HCT116 (cell line): Measurements from ENCODE around the gene SLC9A7. TPM values are rescaled to one million over a fixed set of nuclear protein-coding genes. Genes with fewer than 3 reads are reported as not detected.

Experiments
- ATAC-seq: fragments of 200-7000 bp; cut with Tn5 transposase; 2 replicates; pipeline ENCODE4 v1.9.1; 2020; ENCODE audit warnings: mild to moderate bottlenecking, moderate library complexity
- BruUV-seq: library from RNA; stranded (reverse); fragments of 400-500 nt; replicated peaks from 2 replicates; lab custom pipeline; 2021; lab: Mats Ljungman, UMichigan
- CTCF ChIA-PET: fragments of 300-600 bp; sonication (Branson Sonifier 250); formaldehyde crosslinking; loops from one replicate; lab custom pipeline; 2021; ENCODE audit warnings: antibody characterized with exemption; lab: Charles Lee
- POLR2A ChIA-PET: fragments of 300-600, 350-600 bp; sonication (Branson Sonifier 250); formaldehyde crosslinking; loops from one replicate; lab custom pipeline; 2021; ENCODE audit warnings: antibody characterized with exemption; lab: Charles Lee
- RAD21 ChIA-PET, 2 experiments: fragments of 300-600 bp; sonication (Branson Sonifier 250); formaldehyde crosslinking; loops; one replicate each; lab custom pipeline; 2023; ENCODE audit warnings: low total read pairs in 2 of 2; ENCODE audit not compliant: uncharacterized antibody in 2 of 2, unreplicated experiment in 2 of 2, low non-redundant PET in 1 of 2; lab: Charles Lee
- DNase-seq: peaks from one replicate; pipeline ENCODE4 v3.0.0-alpha.2; 2010; ENCODE audit warnings: low read depth, low spot score
- H2AFZ ChIP-seq: fragments of 200-600 bp; shearing (Covaris generic), sonication (generic); 2 replicates; pipeline ENCODE4 v1.6.1; 2017; ENCODE audit warnings: low read depth, mixed run types, mixed read lengths, antibody characterized with exemption, low read length; ENCODE audit not compliant: poor library complexity, severe bottlenecking
- H3K27ac ChIP-seq: 2 replicates; pipeline ENCODE4 v1.5.1; 2012; ENCODE audit warnings: low read depth, low read length
- H3K27me3 ChIP-seq: fragments of 200-600 bp; sonication (generic); 2 replicates; pipeline ENCODE4 v1.6.1; 2016; ENCODE audit warnings: mixed run types, low read length, mixed read lengths; ENCODE audit not compliant: insufficient read depth
- H3K36me3 ChIP-seq, 2 experiments: fragments of 200-500 bp in 1 of 2; fragments of 200-600 bp in 1 of 2; sonication (Bioruptor generic) in 1 of 2; sonication (generic) in 1 of 2; 2 replicates each; pipeline versions ENCODE4 v1.5.1 to v1.6.1; 2014 to 2016; ENCODE audit warnings: low read length in 2 of 2, inconsistent platforms in 1 of 2, mixed read lengths in 1 of 2, mixed run types in 1 of 2; ENCODE audit not compliant: insufficient read depth in 2 of 2, control insufficient read depth in 1 of 2
- H3K4me1 ChIP-seq, 2 experiments: fragments of 200-600 bp in 1 of 2; sonication (generic) in 1 of 2; 2 replicates each; pipeline versions ENCODE4 v1.5.1 to v1.6.1; 2012 to 2017; ENCODE audit warnings: low read length in 2 of 2, inconsistent platforms in 1 of 2, mild to moderate bottlenecking in 1 of 2, mixed read lengths in 1 of 2, mixed run types in 1 of 2, moderate library complexity in 1 of 2; ENCODE audit not compliant: insufficient read depth in 2 of 2, control insufficient read depth in 1 of 2
- H3K4me2 ChIP-seq: fragments of 200-600 bp; sonication (generic); 2 replicates; pipeline ENCODE4 v1.6.1; 2017; ENCODE audit warnings: mixed run types, low read length, mixed read lengths
- H3K4me3 ChIP-seq, 2 experiments: fragments of 200-600 bp in 1 of 2; sonication (generic) in 1 of 2; replicated peaks in 1 of 2; 2 replicates each; pipeline ENCODE4 v1.5.1; 2011 to 2016; ENCODE audit warnings: low read length in 2 of 2, control low read depth in 1 of 2, low read depth in 1 of 2, mild to moderate bottlenecking in 1 of 2, mixed read lengths in 1 of 2, mixed run types in 1 of 2
- H3K79me2 ChIP-seq: fragments of 200-600 bp; sonication (generic); 2 replicates; pipeline ENCODE4 v1.6.1; 2017; ENCODE audit warnings: mild to moderate bottlenecking, mixed run types, low read length, moderate library complexity, mixed read lengths; ENCODE audit not compliant: insufficient read depth
- H3K9ac ChIP-seq: fragments of 200-600 bp; sonication (generic); 2 replicates; pipeline ENCODE4 v1.6.1; 2016; ENCODE audit warnings: low read length, mixed read lengths
- H3K9me2 ChIP-seq: fragments of 200-600 bp; sonication (generic), shearing (Covaris generic); 2 replicates; pipeline ENCODE4 v1.6.1; 2017; ENCODE audit warnings: mixed run types, mild to moderate bottlenecking, moderate library complexity; ENCODE audit not compliant: insufficient read depth
- H3K9me3 ChIP-seq, 2 experiments: fragments of 200-500 bp in 1 of 2; fragments of 200-600 bp in 1 of 2; sonication (Bioruptor generic) in 1 of 2; sonication (generic) in 1 of 2; 2 replicates each; pipeline ENCODE4 v1.6.1; 2014 to 2017; ENCODE audit warnings: low read length in 2 of 2, mixed read lengths in 2 of 2, inconsistent platforms in 1 of 2, low read depth in 1 of 2, mild to moderate bottlenecking in 1 of 2, mixed run types in 1 of 2, moderate library complexity in 1 of 2; ENCODE audit not compliant: control insufficient read depth in 1 of 2, insufficient read depth in 1 of 2
- H4K20me1 ChIP-seq: fragments of 200-600 bp; sonication (generic), shearing (Covaris generic); 2 replicates; pipeline ENCODE4 v1.6.1; 2017; ENCODE audit warnings: mixed run types, mild to moderate bottlenecking, moderate library complexity; ENCODE audit not compliant: insufficient read depth
- CBX3 ChIP-seq: IDR thresholded peaks from 2 replicates; pipeline ENCODE4 v1.6.1; 2012; ENCODE audit warnings: low read depth
- EGR1 ChIP-seq: IDR thresholded peaks from 2 replicates; pipeline ENCODE4 v1.6.1; 2012; ENCODE audit warnings: low read depth
- ELF1 ChIP-seq: IDR thresholded peaks from 2 replicates; pipeline ENCODE4 v1.6.1; 2012; ENCODE audit warnings: low read depth, borderline replicate concordance
- EZH2phosphoT487 ChIP-seq: fragments of 200-600 bp; IDR thresholded peaks from 2 replicates; pipeline ENCODE4 v1.6.1; 2018; ENCODE audit warnings: antibody characterized with exemption, borderline replicate concordance
- FOSL1 ChIP-seq: IDR thresholded peaks from 2 replicates; pipeline ENCODE4 v1.6.1; 2012; ENCODE audit warnings: low read depth
- JUND ChIP-seq: IDR thresholded peaks from 2 replicates; pipeline ENCODE4 v1.6.1; 2012
- POLR2A ChIP-seq: IDR thresholded peaks from 2 replicates; pipeline ENCODE4 v1.7.0; 2011; ENCODE audit warnings: borderline replicate concordance; ENCODE audit not compliant: insufficient read depth, insufficient read length; ENCODE audit errors: extremely low read depth
- POLR2AphosphoS5 ChIP-seq: IDR thresholded peaks from 2 replicates; pipeline ENCODE4 v1.6.1; 2011; ENCODE audit warnings: mild to moderate bottlenecking, low read depth, low read length, moderate library complexity
- SIN3A ChIP-seq: IDR thresholded peaks from 2 replicates; pipeline ENCODE4 v1.6.1; 2012; ENCODE audit warnings: low read depth
- SP1 ChIP-seq: IDR thresholded peaks from 2 replicates; pipeline ENCODE4 v1.6.1; 2012; ENCODE audit warnings: low read depth
- YY1 ChIP-seq: IDR thresholded peaks from 2 replicates; pipeline ENCODE4 v1.6.1; 2011; ENCODE audit warnings: low read length, low read depth, moderate library complexity, mild to moderate bottlenecking; ENCODE audit not compliant: insufficient replicate concordance; ENCODE audit errors: extremely low read depth
- ZFX ChIP-seq: fragments of 450-650 bp; IDR thresholded peaks from 2 replicates; pipeline ENCODE4 v1.6.1; 2017
- intact Hi-C: fragments of 100-400 bp; cut with micrococcal nuclease; formaldehyde crosslinking; loops from 2 replicates; pipeline ENCODE4 v1.10.0; 2022
- total RNA-seq: library from RNA; stranded (reverse); gene quantifications from one replicate; pipeline ENCODE4 v1.2.1, GENCODE V29; 2021; ENCODE audit not compliant: unreplicated experiment
- TF ChIP-seq, protein P1 (sequence below): IDR thresholded peaks from 2 replicates; pipeline ENCODE4 v1.6.1; 2012
- TF ChIP-seq, protein P2 (sequence below): IDR thresholded peaks from 2 replicates; pipeline ENCODE4 v1.6.1; 2011; ENCODE audit warnings: mild to moderate bottlenecking, low read length, moderate library complexity; ENCODE audit not compliant: insufficient replicate concordance; ENCODE audit errors: extremely low read depth
- TF ChIP-seq, protein P3 (sequence below): IDR thresholded peaks from 2 replicates; pipeline ENCODE4 v1.6.1; 2012; ENCODE audit warnings: low read depth

Gene SLC9A7
- total RNA-seq, 1 experiment from 2014 or later: 18.6 TPM

DNA sequence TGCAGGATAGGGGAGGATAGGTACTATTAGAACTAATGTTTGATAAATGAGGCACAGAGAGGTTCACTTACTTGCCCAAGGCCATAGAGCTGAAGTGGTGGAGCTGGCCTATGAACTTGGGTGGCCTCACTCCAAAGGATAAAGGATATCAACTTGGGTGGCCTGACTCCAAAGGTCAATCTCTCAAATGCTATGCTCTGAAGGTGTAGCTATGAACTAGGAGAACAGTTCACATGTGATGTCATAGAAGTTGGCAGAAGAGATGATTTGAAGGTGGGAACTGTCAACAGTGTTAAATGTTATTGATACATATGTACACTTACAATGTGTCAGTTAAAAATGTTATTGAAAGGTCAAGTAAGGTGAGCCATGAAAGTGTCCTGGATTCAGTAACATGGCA, 191.5 kb downstream of the SLC9A7 start:
- CTCF ChIA-PET: no interaction called here
- Histone ChIP-seq H3K27me3 (no peaks in the 10 kb centered on the region), H3K27ac (no peak overlapping the region), H3K4me1 (peaks cover 0 to 7% of the 10 kb centered on the region in 2 experiments; a peak in 2 of 4 replicates)
- BruUV-seq: no TSS peak
- DNase-seq: no peak
- ATAC-seq: no peak
- intact Hi-C loops: no loop called here
- TF ChIP-seq, protein P1, sequence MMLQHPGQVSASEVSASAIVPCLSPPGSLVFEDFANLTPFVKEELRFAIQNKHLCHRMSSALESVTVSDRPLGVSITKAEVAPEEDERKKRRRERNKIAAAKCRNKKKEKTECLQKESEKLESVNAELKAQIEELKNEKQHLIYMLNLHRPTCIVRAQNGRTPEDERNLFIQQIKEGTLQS: no peak
- no peak for TF ChIP-seq CBX3
- TF ChIP-seq EZH2phosphoT487: no peak
- TF ChIP-seq POLR2AphosphoS5: no peak
- TF ChIP-seq ZFX: no peak
- TF ChIP-seq FOSL1: no peak
- TF ChIP-seq EGR1: no peak
- TF ChIP-seq YY1: no peak
- TF ChIP-seq SIN3A: no peak
- TF ChIP-seq SP1: no peak
- TF ChIP-seq POLR2A: no peak
- TF ChIP-seq, all 23 proteins: peak for 0
- H3K36me3 ChIP-seq: no peaks in the 10 kb centered on the region
- H3K4me2 ChIP-seq: no peak overlapping the region
- no peak overlapping the region for H2AFZ ChIP-seq
- no peaks in the 10 kb centered on the region for H4K20me1 ChIP-seq
- POLR2A ChIA-PET: no interaction called here
- H3K9ac ChIP-seq: no peak overlapping the region
- H3K9me3 ChIP-seq: no peaks in the 10 kb centered on the region
- no peak overlapping the region for H3K4me3 ChIP-seq
- H3K79me2 ChIP-seq: no peaks in the 10 kb centered on the region
- RAD21 ChIA-PET: no interaction called here
- no peaks in the 10 kb centered on the region for H3K9me2 ChIP-seq

DNA sequence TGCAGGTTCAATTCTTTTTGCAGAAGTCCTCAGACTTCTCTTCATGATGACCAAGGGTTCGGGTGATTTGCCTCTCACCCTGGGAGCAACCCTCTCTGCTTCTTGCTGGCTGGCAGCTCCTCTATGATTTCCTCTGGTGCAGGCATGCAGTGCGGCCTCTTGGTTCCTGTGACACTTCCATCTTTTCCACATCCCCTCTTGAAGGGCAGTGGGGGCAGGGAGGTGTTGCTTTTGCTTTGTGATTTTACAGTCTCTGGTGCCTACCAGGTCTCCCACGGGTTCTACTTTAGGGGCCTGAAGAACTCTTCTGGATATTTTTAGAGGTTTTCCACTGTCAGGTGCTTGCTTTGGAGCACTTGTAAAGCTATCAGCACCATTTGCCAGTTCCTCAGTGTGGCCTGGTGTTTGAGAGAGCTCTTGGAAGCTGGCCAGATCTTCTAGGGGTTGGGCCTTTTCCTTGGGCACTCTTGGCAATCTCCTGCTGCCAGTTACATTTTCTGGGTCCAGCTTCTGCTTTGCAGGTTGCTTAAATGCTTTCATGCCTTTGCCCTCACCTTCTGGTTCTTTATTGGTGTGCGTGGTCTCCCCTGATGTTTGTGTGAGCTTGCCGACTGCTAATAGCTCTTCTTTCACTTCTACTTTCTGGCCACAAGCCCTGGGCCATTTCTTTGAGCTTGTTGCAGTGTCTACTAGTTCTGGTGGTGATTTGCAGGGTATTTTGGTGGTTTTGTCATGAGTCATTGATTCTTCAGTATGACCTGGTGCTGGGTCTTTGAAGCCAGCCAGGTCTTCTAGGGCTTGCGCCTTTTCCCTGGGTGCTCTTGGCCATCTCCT, 196.9 kb downstream of the SLC9A7 start:
- peaks cover 0 to 4% of the 10 kb centered on the region in 2 experiments; a peak in 2 of 4 replicates for H3K4me1 ChIP-seq
- H4K20me1 ChIP-seq: no peaks in the 10 kb centered on the region
- no peak overlapping the region for H3K9ac ChIP-seq
- CTCF ChIA-PET: no interaction called here
- no peaks in the 10 kb centered on the region for H3K27me3 ChIP-seq
- no peak overlapping the region for H3K27ac ChIP-seq
- no TSS peak for BruUV-seq
- DNase-seq (no peak), ATAC-seq (no peak)
- H3K4me2 ChIP-seq: no peak overlapping the region
- intact Hi-C loops: no loop called here
- no peak overlapping the region for H2AFZ ChIP-seq
- no peaks in the 10 kb centered on the region for H3K79me2 ChIP-seq
- no peaks in the 10 kb centered on the region for H3K36me3 ChIP-seq
- H3K9me2 ChIP-seq: no peaks in the 10 kb centered on the region
- RAD21 ChIA-PET: no interaction called here
- no peaks in the 10 kb centered on the region for H3K9me3 ChIP-seq
- H3K4me3 ChIP-seq: no peak overlapping the region
- POLR2A ChIA-PET: no interaction called here
- TF ChIP-seq, protein P2, sequence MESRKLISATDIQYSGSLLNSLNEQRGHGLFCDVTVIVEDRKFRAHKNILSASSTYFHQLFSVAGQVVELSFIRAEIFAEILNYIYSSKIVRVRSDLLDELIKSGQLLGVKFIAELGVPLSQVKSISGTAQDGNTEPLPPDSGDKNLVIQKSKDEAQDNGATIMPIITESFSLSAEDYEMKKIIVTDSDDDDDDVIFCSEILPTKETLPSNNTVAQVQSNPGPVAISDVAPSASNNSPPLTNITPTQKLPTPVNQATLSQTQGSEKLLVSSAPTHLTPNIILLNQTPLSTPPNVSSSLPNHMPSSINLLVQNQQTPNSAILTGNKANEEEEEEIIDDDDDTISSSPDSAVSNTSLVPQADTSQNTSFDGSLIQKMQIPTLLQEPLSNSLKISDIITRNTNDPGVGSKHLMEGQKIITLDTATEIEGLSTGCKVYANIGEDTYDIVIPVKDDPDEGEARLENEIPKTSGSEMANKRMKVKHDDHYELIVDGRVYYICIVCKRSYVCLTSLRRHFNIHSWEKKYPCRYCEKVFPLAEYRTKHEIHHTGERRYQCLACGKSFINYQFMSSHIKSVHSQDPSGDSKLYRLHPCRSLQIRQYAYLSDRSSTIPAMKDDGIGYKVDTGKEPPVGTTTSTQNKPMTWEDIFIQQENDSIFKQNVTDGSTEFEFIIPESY: no peak
- TF ChIP-seq POLR2AphosphoS5: no peak
- no peak for TF ChIP-seq EZH2phosphoT487
- TF ChIP-seq CBX3: no peak
- no peak for TF ChIP-seq ZFX
- TF ChIP-seq YY1: no peak
- TF ChIP-seq, protein P3, sequence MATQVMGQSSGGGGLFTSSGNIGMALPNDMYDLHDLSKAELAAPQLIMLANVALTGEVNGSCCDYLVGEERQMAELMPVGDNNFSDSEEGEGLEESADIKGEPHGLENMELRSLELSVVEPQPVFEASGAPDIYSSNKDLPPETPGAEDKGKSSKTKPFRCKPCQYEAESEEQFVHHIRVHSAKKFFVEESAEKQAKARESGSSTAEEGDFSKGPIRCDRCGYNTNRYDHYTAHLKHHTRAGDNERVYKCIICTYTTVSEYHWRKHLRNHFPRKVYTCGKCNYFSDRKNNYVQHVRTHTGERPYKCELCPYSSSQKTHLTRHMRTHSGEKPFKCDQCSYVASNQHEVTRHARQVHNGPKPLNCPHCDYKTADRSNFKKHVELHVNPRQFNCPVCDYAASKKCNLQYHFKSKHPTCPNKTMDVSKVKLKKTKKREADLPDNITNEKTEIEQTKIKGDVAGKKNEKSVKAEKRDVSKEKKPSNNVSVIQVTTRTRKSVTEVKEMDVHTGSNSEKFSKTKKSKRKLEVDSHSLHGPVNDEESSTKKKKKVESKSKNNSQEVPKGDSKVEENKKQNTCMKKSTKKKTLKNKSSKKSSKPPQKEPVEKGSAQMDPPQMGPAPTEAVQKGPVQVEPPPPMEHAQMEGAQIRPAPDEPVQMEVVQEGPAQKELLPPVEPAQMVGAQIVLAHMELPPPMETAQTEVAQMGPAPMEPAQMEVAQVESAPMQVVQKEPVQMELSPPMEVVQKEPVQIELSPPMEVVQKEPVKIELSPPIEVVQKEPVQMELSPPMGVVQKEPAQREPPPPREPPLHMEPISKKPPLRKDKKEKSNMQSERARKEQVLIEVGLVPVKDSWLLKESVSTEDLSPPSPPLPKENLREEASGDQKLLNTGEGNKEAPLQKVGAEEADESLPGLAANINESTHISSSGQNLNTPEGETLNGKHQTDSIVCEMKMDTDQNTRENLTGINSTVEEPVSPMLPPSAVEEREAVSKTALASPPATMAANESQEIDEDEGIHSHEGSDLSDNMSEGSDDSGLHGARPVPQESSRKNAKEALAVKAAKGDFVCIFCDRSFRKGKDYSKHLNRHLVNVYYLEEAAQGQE: no peak
- no peak for TF ChIP-seq JUND
- TF ChIP-seq ELF1: no peak
